ENCODE results near the gene GALNT10. TPM values are rescaled to one million over a fixed set of nuclear protein-coding genes. Genes with fewer than 3 reads are reported as not detected.
"Not testable (repeated sequence)": the region's sequence is repeated elsewhere in the genome, so short reads cannot be mapped to it uniquely, and the experiment has no call there.

GALNT10 gene, protein sequence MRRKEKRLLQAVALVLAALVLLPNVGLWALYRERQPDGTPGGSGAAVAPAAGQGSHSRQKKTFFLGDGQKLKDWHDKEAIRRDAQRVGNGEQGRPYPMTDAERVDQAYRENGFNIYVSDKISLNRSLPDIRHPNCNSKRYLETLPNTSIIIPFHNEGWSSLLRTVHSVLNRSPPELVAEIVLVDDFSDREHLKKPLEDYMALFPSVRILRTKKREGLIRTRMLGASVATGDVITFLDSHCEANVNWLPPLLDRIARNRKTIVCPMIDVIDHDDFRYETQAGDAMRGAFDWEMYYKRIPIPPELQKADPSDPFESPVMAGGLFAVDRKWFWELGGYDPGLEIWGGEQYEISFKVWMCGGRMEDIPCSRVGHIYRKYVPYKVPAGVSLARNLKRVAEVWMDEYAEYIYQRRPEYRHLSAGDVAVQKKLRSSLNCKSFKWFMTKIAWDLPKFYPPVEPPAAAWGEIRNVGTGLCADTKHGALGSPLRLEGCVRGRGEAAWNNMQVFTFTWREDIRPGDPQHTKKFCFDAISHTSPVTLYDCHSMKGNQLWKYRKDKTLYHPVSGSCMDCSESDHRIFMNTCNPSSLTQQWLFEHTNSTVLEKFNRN
- 10 to 100 TPM; 19.0 to 19.1 TPM for total RNA-seq
- long read RNA-seq, partial matches to known transcripts: 3 of 7 reads
- long read RNA-seq, other reads (novel, unspliced or antisense): 4 of 7 reads

DNA sequence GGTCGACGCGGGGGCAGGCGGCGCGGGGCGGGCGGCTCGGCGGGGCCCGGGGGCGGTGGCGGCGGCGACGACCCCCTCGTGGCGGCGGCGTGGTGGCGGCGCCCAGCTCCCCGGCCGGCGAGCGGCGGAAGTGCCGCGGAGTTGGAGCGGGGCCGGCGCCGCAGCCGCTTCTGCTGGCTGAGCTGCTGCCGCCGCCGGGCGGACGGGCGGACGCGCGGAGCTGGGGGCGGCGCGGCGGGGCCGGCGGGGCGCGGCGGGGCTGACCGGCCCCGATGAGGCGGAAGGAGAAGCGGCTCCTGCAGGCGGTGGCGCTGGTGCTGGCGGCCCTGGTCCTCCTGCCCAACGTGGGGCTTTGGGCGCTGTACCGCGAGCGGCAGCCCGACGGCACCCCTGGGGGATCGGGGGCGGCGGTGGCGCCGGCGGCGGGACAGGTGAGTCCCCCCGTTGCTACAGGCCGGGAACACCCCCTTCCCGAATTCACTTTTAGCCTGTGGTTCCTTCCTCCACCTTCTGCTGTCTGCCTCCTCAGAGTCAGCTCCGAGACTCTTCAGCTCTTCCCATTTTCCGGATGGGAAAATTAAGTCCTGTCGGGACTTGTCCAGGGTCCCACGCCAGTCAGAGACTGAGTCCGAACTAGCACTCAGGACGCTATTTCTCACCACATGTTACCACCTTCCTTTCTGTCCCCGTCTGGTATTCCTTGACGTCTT lies at the start of gene GALNT10:
Gene GALNT10 (plus strand): TSS at position 139 of the 710 bp plus-strand sequence. CDS start 134 bp downstream, at position 273.
- ATAC-seq (peak; percentile 47 to 78), DNase-seq (peak; percentile 81)
- intact Hi-C loops (cut with DNase I): loop anchor here in 1 of 2 donors (10.0 kb wide), 1 partner anchor 214 kb away; no protein-coding TSS in a partner anchor

- intact Hi-C loops (cut with DNase I): no loop called here
- peak in 1 of 2 donors; percentile 12 for ATAC-seq
- DNase-seq: no peak
These were observed 48.8 kb upstream of the GALNT10 start for GRCh38 chr5:154141745-154142221.

- ATAC-seq (no peak), DNase-seq (no peak)
- intact Hi-C loops (cut with DNase I): no loop called here
These were observed 47.3 kb upstream of the GALNT10 start for GRCh38 chr5:154143211-154143641.

- ATAC-seq: no peak
- intact Hi-C loops (cut with DNase I): no loop called here
These were observed 45.3 kb upstream of the GALNT10 start for GRCh38 chr5:154145268-154145667.

DNA sequence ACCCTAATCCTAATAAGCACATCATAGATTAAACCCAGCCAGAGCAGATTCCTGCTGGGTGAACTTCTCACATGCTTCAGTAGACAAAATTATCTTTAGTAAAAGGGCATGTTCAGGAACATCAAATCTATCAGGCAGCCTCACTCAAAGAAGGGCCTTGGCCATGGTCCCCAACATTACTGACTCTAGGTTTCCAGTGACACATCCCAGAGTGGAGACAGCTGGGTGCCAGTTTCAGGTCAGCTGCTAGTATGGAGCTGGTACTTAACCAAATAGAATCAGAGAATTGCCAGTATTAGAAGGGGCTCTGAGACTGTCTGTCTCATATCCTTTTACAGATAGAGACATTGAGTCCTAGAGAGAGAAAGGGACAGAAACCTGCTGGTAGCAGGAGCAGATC lies 44.1 kb upstream of the GALNT10 start:
- DNase-seq (peak; percentile 38), ATAC-seq (peak; percentile 69 to 84)
- intact Hi-C loops (cut with DNase I): no loop called here

More at GRCh38 chr5:154145268-154145667, 45.3 kb upstream of the GALNT10 start:
- no peak for DNase-seq

- intact Hi-C loops (cut with DNase I): no loop called here
- DNase-seq: no peak
- ATAC-seq: no peak
These were observed 42.9 kb upstream of the GALNT10 start for GRCh38 chr5:154147666-154148065.

DNA sequence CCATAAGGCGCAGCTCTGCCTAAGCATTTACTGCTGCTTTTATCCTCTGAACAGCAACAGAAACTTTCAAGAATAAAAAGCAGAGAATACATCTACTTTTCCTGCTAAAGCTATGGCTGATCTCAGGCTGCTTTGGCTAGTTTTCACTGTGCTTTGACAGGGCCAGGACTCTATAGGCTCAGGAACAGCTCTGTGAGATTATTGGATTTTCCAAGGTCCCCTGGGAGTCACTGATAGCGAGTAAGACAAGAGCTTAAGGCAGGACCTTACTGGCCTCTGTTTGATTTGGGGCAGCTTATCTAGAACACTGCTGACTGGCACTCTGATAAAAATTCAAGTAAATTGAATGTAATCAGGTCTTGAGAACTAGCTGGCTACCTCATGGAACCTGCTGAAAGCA lies 40.1 kb upstream of the GALNT10 start:
- DNase-seq; intact Hi-C loops (cut with DNase I); ATAC-seq: not testable (repeated sequence)

- intact Hi-C loops (cut with DNase I): no loop called here
- ATAC-seq (peak; percentile 34 to 59), DNase-seq (no peak)
These were observed 32.8 kb upstream of the GALNT10 start for GRCh38 chr5:154157483-154158378.

DNA sequence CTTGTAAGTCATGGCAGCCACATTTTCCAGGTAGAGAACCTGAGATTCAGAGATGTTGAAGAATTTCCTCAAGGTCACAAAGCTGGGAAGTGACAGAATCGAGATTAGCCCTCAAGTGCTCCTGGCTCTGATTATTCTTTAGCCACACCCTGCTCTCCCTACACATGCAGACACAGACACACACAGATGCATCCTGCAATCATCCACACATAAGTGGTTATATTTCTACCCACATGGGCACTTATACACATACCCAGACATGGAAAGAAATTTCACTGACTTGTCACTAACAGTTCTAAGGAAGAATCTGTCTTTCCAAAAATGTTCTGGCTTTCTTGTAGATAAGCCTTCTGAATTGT lies 32.2 kb upstream of the GALNT10 start:
- intact Hi-C loops (cut with DNase I): no loop called here
- no peak for ATAC-seq
- DNase-seq: no peak

DNA sequence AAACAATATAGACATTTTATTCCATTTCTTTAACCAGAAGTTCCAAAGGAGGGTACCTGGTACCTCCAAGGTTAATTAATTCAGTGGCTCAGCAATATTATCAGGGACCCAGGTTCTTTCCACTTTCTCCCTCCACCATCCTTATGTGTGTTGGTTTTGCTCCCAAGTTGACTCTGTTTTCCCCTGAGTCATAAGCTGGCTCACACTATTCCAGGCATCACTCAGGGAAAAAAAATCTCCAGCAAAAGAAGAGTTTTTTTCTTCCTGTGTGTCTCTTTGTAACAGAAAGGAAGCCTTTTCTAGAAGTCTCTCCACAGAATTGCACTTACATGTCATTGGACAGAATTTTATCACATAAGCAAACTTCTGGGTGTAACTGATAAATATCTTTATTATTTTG lies 31.2 kb upstream of the GALNT10 start:
- ATAC-seq (no peak), DNase-seq (no peak)
- intact Hi-C loops (cut with DNase I): no loop called here

- peak in 1 of 2 donors; percentile 53 for ATAC-seq
- DNase-seq: no peak
- intact Hi-C loops (cut with DNase I): no loop called here
These were observed 27.9 kb upstream of the GALNT10 start for GRCh38 chr5:154162539-154163151.

GRCh38 chr5:154163327-154164248 lies 26.9 kb upstream of the GALNT10 start:
- ATAC-seq (no peak), DNase-seq (no peak)
- intact Hi-C loops (cut with DNase I): no loop called here

DNA sequence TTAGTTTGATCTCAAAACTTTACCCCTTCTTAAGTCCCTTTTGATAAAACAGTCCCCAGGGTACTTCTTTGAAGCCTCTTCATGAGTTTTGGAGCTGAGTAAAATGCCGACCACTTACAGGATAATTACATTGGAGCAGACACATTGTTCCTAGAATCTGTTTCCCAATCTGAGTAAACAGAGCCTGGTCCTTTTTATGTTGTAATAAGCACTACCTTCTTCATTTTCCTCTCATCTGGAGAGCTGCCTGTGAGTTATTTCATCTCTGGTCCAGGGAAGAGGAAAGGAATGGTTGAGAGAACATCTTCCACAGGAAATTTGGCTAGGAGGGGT lies 26.3 kb upstream of the GALNT10 start:
- DNase-seq (no peak), ATAC-seq (no peak)
- intact Hi-C loops (cut with DNase I): no loop called here

DNA sequence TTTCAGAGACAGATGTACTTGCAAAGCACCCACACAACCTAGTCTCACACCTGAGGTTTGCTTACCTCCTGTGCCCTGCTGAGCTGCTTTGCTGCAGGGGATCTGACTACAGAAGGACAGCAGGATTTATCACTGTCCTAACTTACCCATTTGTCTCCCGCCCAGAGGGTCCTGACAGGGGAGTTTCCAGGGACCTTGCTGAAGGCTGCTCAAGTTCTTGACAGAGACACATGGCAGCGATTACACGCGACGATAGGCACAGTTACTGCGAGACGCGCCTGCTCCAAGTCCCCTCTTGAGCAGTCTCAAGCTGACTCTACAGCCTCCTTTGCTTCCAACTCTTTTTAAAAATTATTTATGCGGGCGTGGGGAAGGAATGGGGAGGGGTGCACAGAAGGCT lies 24.6 kb upstream of the GALNT10 start:
- ATAC-seq (no peak), DNase-seq (no peak)
- intact Hi-C loops (cut with DNase I): no loop called here

- intact Hi-C loops (cut with DNase I): no loop called here
- ATAC-seq: no peak
- no peak for DNase-seq
These were observed 23.4 kb upstream of the GALNT10 start for GRCh38 chr5:154166901-154167791.

DNA sequence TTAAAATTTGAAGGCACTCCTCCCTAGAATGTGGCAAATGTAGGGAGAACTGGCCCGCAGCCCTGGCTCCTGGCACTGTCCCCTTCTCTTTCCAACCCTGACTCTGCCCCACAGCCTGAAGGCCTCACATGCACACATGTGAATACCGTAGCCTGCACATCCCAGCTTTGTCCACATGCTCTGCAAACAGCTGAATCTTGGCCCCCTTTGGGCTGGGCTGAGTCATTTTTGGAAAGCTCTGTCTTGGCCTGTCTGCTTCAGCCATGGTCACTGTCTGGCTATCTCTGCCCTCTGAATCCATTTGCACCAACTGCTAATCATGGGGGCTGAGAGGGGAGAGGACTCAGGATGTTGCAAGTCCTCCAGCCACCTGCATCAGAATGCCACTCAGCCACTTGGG lies 22.1 kb upstream of the GALNT10 start:
- ATAC-seq: peak in 1 of 2 donors; percentile 94
- no peak for DNase-seq
- intact Hi-C loops (cut with DNase I): no loop called here

All from left cardiac atrium (tissue), 4 donors.